ENCODE results near the gene CFAP57.
"Not testable (repeated sequence)": the region's sequence is repeated elsewhere in the genome, so short reads cannot be mapped to it uniquely, and the experiment has no call there.

Gene CFAP57

GRCh38 chr1:43174873-43175272, 2.7 kb downstream of the CFAP57 start:
- DNase-seq = no peak

GRCh38 chr1:43177691-43178090, 5.6 kb downstream of the CFAP57 start:
- DNase-seq = no peak

GRCh38 chr1:43184388-43184787, 12.3 kb downstream of the CFAP57 start:
- no peak for DNase-seq

- DNase-seq = no peak
Observed at GRCh38 chr1:43184995-43185394, 12.9 kb downstream of the CFAP57 start.

- no peak for DNase-seq
Observed at GRCh38 chr1:43188106-43188505, 16.0 kb downstream of the CFAP57 start.

GRCh38 chr1:43194509-43194908, 22.4 kb downstream of the CFAP57 start:
- no peak for DNase-seq

GRCh38 chr1:43197343-43198127, 25.4 kb downstream of the CFAP57 start:
- no peak for DNase-seq

- no peak for DNase-seq
Observed at GRCh38 chr1:43199093-43199726, 27.1 kb downstream of the CFAP57 start.

- DNase-seq = no peak
Observed at GRCh38 chr1:43203859-43204258, 31.7 kb downstream of the CFAP57 start.

GRCh38 chr1:43204394-43204793, 32.3 kb downstream of the CFAP57 start:
- no peak for DNase-seq

- peak; percentile 24 for DNase-seq
Observed at GRCh38 chr1:43205671-43206070, 33.5 kb downstream of the CFAP57 start.

- DNase-seq = peak; percentile 100
Observed at GRCh38 chr1:43206600-43207228, 34.6 kb downstream of the CFAP57 start.

- peak; percentile 96 for DNase-seq
Observed at GRCh38 chr1:43207229-43207853, 35.2 kb downstream of the CFAP57 start.

GRCh38 chr1:43208277-43208676, 36.1 kb downstream of the CFAP57 start:
- DNase-seq = not testable (repeated sequence)

- no peak for DNase-seq
Observed at GRCh38 chr1:43214501-43215444, 42.6 kb downstream of the CFAP57 start.

GRCh38 chr1:43217747-43218146, 45.6 kb downstream of the CFAP57 start:
- no peak for DNase-seq

- DNase-seq = no peak
Observed at GRCh38 chr1:43220905-43221778, 49.0 kb downstream of the CFAP57 start.

- no peak for DNase-seq
Observed at GRCh38 chr1:43221797-43222196, 49.7 kb downstream of the CFAP57 start.

GRCh38 chr1:43222879-43223278, 50.7 kb downstream of the CFAP57 start:
- no peak for DNase-seq

- DNase-seq = no peak
Observed at GRCh38 chr1:43225168-43225567, 53.0 kb downstream of the CFAP57 start.

- DNase-seq = peak; percentile 24
Observed at GRCh38 chr1:43227143-43227764, 55.1 kb downstream of the CFAP57 start.
